Medulla oblongata (tissue), 1 donor: ENCODE results near the gene TANGO6.
"Not testable (repeated sequence)": the region's sequence is repeated elsewhere in the genome, so short reads cannot be mapped to it uniquely, and the experiment has no call there.

ENCODE experiments used
- DNase-seq: peaks from one replicate; pipeline ENCODE4 v3.0.0-alpha.2; 2015; ENCODE audit errors: extremely low spot score

Gene TANGO6

GRCh38 chr16:68969338-68969737 lies 126.0 kb downstream of the TANGO6 start:
- DNase-seq: no peak

- DNase-seq: no peak
Observed at GRCh38 chr16:68972013-68972412, 128.7 kb downstream of the TANGO6 start.

GRCh38 chr16:68972720-68973119 lies 129.4 kb downstream of the TANGO6 start:
- DNase-seq: no peak

- DNase-seq: no peak
Observed at GRCh38 chr16:68973611-68974120, 130.3 kb downstream of the TANGO6 start.

- no peak for DNase-seq
Observed at GRCh38 chr16:68978303-68978954, 135.1 kb downstream of the TANGO6 start.

GRCh38 chr16:68980695-68981315 lies 137.5 kb downstream of the TANGO6 start:
- DNase-seq: no peak

- no peak for DNase-seq
Observed at GRCh38 chr16:68981971-68982370, 138.6 kb downstream of the TANGO6 start.

GRCh38 chr16:68984467-68984866 lies 141.1 kb downstream of the TANGO6 start:
- DNase-seq: no peak

- no peak for DNase-seq
Observed at GRCh38 chr16:68985268-68985667, 141.9 kb downstream of the TANGO6 start.

- DNase-seq: no peak
Observed at GRCh38 chr16:68985855-68986254, 142.5 kb downstream of the TANGO6 start.

- DNase-seq: no peak
Observed at GRCh38 chr16:68987734-68988457, 144.6 kb downstream of the TANGO6 start.

- DNase-seq: not testable (repeated sequence)
Observed at GRCh38 chr16:68990172-68990845, 147.0 kb downstream of the TANGO6 start.

- DNase-seq: no peak
Observed at GRCh38 chr16:68991075-68991474, 147.7 kb downstream of the TANGO6 start.

- no peak for DNase-seq
Observed at GRCh38 chr16:68992521-68992920, 149.2 kb downstream of the TANGO6 start.

GRCh38 chr16:68993456-68993855 lies 150.1 kb downstream of the TANGO6 start:
- DNase-seq: no peak

- DNase-seq: no peak
Observed at GRCh38 chr16:68993885-68994284, 150.6 kb downstream of the TANGO6 start.

GRCh38 chr16:68994324-68994723 lies 151.0 kb downstream of the TANGO6 start:
- no peak for DNase-seq

GRCh38 chr16:68995011-68995504 lies 151.7 kb downstream of the TANGO6 start:
- DNase-seq: no peak

GRCh38 chr16:68997564-68997963 lies 154.2 kb downstream of the TANGO6 start:
- DNase-seq: no peak

GRCh38 chr16:68999114-68999513 lies 155.8 kb downstream of the TANGO6 start:
- no peak for DNase-seq

GRCh38 chr16:69003500-69003899 lies 160.2 kb downstream of the TANGO6 start:
- DNase-seq: no peak
